Dendritic cell treated with granulocyte-macrophage colony-stimulating factor and Interleukin-4, amounts not matched to agents 40 ng/mL and 50 ng/mL, for 4 days (primary cell): ENCODE measurements around the gene COL26A1.
"Not testable (repeated sequence)": the region's sequence is repeated elsewhere in the genome, so short reads cannot be mapped to it uniquely, and the experiment has no call there.

Source experiments
- H3K27ac Mint-ChIP-seq: one replicate; pipeline ENCODE4 v1.8.0; 2022; ENCODE audit warnings: mild to moderate bottlenecking, mixed read lengths
- H3K27me3 Mint-ChIP-seq: one replicate; pipeline ENCODE4 v1.8.0; 2022; ENCODE audit warnings: mild to moderate bottlenecking, mixed read lengths
- H3K36me3 Mint-ChIP-seq: one replicate; pipeline ENCODE4 v1.8.0; 2022; ENCODE audit warnings: low read depth, mixed read lengths
- H3K4me1 Mint-ChIP-seq: one replicate; pipeline ENCODE4 v1.8.0; 2022; ENCODE audit warnings: low read depth, mixed read lengths
- H3K4me3 Mint-ChIP-seq: one replicate; pipeline ENCODE4 v1.8.0; 2022; ENCODE audit warnings: mild to moderate bottlenecking, moderate library complexity, mixed read lengths
- H3K9me3 Mint-ChIP-seq: one replicate; pipeline ENCODE4 v1.8.0; 2022; ENCODE audit warnings: mixed read lengths
- intact Hi-C: fragments of 100-400 bp; cut with micrococcal nuclease; formaldehyde crosslinking; loops from one replicate; pipeline ENCODE4 v1.15.0; 2022

The COL26A1 gene

DNA sequence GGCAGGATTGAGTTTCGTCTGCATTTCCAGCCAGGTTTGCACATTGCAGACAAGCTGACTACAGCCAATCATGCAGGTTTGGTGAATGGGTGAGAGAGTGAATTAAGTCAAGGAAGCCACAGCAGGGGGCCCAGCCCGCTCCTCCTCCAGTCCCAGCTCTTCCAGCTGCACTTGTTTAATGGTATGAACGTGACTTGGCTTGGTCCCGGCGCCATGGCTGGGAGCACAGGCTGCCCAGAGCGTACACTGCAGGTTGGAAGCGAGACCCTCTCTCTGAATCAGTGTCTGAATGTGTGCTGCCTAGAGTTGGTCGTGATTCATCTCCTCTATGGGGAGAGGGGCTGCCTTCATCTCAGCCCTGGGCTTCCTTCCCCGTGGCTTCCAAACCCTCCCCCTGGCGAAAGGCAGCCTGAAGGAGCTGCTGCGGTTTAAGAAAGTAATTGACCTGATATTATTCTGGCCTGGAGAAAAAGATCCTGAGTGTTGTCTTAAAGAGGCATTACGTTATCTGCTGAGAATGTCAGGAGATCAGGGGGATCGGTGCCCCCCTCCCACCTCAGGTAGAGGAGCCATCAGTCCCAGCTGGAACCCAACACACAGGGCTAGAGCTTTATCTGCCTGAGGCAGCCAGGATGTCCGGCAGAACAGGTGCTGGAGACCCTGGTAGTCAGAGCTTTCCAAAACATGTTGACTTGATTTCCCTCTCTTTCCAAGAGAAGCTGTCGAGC lies 132.1 kb downstream of the COL26A1 start:
- H3K36me3 Mint-ChIP-seq: no peaks in the 10 kb centered on the region
- H3K27me3 Mint-ChIP-seq: no peaks in the 10 kb centered on the region
- intact Hi-C loops: no loop called here
- H3K27ac Mint-ChIP-seq: no peak overlapping the region
- H3K9me3 Mint-ChIP-seq: no peaks in the 10 kb centered on the region
- no peak overlapping the region for H3K4me3 Mint-ChIP-seq
- no peaks in the 10 kb centered on the region for H3K4me1 Mint-ChIP-seq

DNA sequence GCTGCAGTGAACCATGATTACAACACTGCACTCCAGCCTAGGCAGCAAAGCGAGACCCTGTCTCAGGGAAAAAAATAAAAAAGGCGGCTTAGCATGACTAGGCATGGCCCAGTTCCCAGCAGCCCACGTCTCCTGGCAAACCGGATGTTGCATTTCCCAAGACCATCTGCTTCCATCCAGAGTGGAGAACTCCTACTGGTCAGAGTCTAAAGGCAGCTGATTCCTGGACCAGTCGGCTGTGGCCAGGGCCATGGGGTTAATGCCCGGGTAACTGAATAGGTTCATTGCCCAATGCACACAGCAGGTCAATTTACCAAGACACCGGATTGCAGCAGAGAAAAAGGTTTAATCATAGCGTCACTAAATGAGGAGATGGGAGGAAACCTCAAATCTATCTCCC lies 133.3 kb downstream of the COL26A1 start:
- H3K27me3 Mint-ChIP-seq: no peaks in the 10 kb centered on the region
- no peak overlapping the region for H3K27ac Mint-ChIP-seq
- H3K4me3 Mint-ChIP-seq: no peak overlapping the region
- intact Hi-C loops: no loop called here
- no peaks in the 10 kb centered on the region for H3K36me3 Mint-ChIP-seq
- H3K4me1 Mint-ChIP-seq: no peaks in the 10 kb centered on the region
- H3K9me3 Mint-ChIP-seq: no peaks in the 10 kb centered on the region

DNA sequence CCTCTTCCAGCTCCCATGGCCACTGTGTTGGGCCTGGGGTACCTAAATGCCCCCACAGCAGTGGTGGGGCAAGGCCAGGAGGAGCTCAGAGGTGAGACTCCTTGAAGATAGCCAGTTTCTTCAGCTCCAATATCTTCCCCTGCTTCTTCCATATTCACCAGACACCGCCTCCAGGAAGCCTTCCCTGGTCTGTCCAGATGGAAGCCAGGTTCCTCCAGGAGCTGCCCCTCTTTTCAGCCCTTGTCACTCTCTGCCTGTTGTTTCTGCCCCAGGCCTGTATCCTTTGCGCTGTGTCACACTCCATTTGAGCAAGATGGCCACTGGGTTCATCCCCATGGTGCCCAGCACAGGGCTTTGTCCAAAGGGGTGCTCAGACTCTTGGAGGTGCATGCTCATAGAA lies 138.7 kb downstream of the COL26A1 start:
- no peak overlapping the region for H3K4me3 Mint-ChIP-seq
- H3K4me1 Mint-ChIP-seq: peaks cover 13% of the 10 kb centered on the region
- no peak overlapping the region for H3K27ac Mint-ChIP-seq
- intact Hi-C loops: no loop called here
- H3K9me3 Mint-ChIP-seq: no peaks in the 10 kb centered on the region
- H3K36me3 Mint-ChIP-seq: no peaks in the 10 kb centered on the region
- H3K27me3 Mint-ChIP-seq: no peaks in the 10 kb centered on the region

GRCh38 chr7:101502466-101503098 lies 139.9 kb downstream of the COL26A1 start:
- Mint-ChIP-seq H3K9me3 (no peaks in the 10 kb centered on the region), H3K27me3 (peaks cover 10% of the 10 kb centered on the region), H3K36me3 (no peaks in the 10 kb centered on the region), H3K27ac (no peak overlapping the region), H3K4me3 (no peak overlapping the region), H3K4me1 (peaks cover 13% of the 10 kb centered on the region)
- intact Hi-C loops: no loop called here

DNA sequence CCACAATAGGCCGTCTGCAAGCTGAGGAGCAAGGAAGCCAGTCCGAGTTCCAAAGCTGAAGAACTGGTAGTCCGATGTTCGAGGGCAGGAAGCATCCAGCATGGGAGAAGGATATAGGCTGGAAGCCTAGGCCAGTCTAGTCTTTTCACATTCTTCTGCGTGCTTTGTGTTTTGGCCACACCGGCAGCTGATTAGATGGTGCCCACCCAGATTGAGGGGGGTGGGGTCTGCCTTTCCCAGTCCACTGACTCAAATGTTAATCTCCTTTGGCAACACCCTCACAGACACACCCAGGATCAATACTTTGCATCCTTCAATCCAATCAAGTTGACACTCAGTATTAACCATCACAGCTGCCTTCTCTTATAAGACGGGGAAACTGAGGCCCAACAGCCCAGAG lies 142.8 kb downstream of the COL26A1 start:
- H3K27me3 Mint-ChIP-seq: peaks cover 19% of the 10 kb centered on the region
- H3K27ac Mint-ChIP-seq, H3K36me3 Mint-ChIP-seq, H3K4me3 Mint-ChIP-seq, H3K9me3 Mint-ChIP-seq, intact Hi-C loops: not testable (repeated sequence)
- peaks cover 13% of the 10 kb centered on the region for H3K4me1 Mint-ChIP-seq

DNA sequence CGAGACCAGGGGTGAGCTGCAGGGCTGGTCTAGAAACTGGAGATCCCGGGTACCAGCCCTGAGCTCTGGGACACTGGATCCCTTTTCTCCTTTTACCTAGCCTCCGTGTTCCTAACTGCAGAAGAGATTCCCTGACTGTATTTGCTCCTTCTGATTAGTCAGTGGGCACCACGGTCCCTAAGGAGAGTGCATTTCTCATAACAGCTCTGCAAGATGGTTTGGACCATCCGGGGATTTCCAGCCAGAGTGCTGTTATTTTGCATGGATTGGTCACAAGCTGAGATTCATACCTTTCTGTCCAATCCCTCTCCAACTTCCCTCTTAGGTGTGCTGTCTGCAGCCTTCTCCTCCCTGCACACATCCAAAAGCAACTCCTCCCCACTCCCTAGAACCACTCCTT lies 143.9 kb downstream of the COL26A1 start:
- no peaks in the 10 kb centered on the region for H3K9me3 Mint-ChIP-seq
- intact Hi-C loops: no loop called here

DNA sequence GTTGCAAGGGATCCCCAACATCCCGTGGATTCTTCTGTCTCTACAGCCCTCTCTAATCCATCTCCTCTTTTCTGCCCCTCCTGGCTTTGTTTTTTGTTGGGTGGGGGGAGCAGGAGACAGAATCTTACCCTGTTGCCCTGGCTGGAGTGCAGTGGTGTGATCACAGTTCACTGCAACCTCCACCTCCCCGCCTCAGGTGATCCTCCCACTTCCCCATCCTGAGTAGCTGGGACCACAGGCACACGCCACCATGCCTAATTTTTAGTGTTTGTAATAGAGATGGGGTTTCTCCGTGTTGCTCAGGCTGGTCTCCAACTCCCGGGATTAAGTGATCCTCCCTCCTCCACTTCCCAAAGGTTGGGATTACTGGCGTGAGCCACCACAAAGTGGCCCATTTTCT lies 144.7 kb downstream of the COL26A1 start:
- H3K27me3 Mint-ChIP-seq: peaks cover 21% of the 10 kb centered on the region
- no peak overlapping the region for H3K4me3 Mint-ChIP-seq
- no peaks in the 10 kb centered on the region for H3K36me3 Mint-ChIP-seq
- no peak overlapping the region for H3K27ac Mint-ChIP-seq
- intact Hi-C loops: no loop called here
- peaks cover 13% of the 10 kb centered on the region for H3K4me1 Mint-ChIP-seq
- no peaks in the 10 kb centered on the region for H3K9me3 Mint-ChIP-seq

More for the DNA sequence above, 143.9 kb downstream of the COL26A1 start:
- Mint-ChIP-seq H3K4me3 (no peak overlapping the region), H3K4me1 (peaks cover 13% of the 10 kb centered on the region), H3K36me3 (no peaks in the 10 kb centered on the region), H3K27ac (no peak overlapping the region), H3K27me3 (peaks cover 19% of the 10 kb centered on the region)

DNA sequence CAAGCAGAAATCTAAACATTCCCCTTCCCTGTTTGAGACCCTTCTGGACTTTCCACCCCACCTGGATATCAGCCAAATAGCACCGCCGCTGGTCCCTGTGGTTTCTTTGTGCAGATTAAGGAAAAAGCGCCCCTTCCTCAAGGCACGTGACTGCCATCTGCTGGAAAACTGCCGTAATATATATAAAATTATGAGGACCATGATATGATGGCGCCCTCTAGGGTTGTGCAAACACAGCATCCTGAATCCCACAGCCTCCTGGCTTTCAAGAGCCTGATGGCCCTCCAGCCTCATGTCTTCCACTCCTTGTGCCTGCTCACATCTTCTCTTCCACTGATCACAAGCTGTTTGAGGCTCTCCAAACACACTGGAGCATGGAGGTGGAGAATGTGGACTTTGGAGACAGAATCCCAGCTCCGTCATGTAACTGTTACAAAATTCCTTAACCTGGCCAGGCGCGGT lies 145.1 kb downstream of the COL26A1 start:
- intact Hi-C loops: no loop called here
- Mint-ChIP-seq H3K4me3 (no peak overlapping the region), H3K36me3 (no peaks in the 10 kb centered on the region), H3K27me3 (peaks cover 21% of the 10 kb centered on the region), H3K4me1 (peaks cover 13% of the 10 kb centered on the region), H3K9me3 (no peaks in the 10 kb centered on the region), H3K27ac (no peak overlapping the region)

- Mint-ChIP-seq H3K9me3 (no peaks in the 10 kb centered on the region), H3K36me3 (no peaks in the 10 kb centered on the region), H3K4me3 (no peak overlapping the region), H3K27ac (no peak overlapping the region), H3K4me1 (no peaks in the 10 kb centered on the region), H3K27me3 (peaks cover 21% of the 10 kb centered on the region)
- intact Hi-C loops: no loop called here
Observed at GRCh38 chr7:101510297-101510696, 147.6 kb downstream of the COL26A1 start.

GRCh38 chr7:101511965-101512364 lies 149.3 kb downstream of the COL26A1 start:
- no peaks in the 10 kb centered on the region for H3K4me1 Mint-ChIP-seq
- intact Hi-C loops: no loop called here
- no peak overlapping the region for H3K27ac Mint-ChIP-seq
- H3K36me3 Mint-ChIP-seq: no peaks in the 10 kb centered on the region
- H3K27me3 Mint-ChIP-seq: peaks cover 18% of the 10 kb centered on the region
- H3K4me3 Mint-ChIP-seq: no peak overlapping the region
- H3K9me3 Mint-ChIP-seq: no peaks in the 10 kb centered on the region

GRCh38 chr7:101516851-101517250 lies 154.2 kb downstream of the COL26A1 start:
- H3K4me1 Mint-ChIP-seq: no peaks in the 10 kb centered on the region
- intact Hi-C loops: no loop called here
- peaks cover 12% of the 10 kb centered on the region for H3K9me3 Mint-ChIP-seq
- no peak overlapping the region for H3K27ac Mint-ChIP-seq
- H3K4me3 Mint-ChIP-seq: no peak overlapping the region
- H3K36me3 Mint-ChIP-seq: no peaks in the 10 kb centered on the region
- peaks cover 4% of the 10 kb centered on the region for H3K27me3 Mint-ChIP-seq

- no peak overlapping the region for H3K27ac Mint-ChIP-seq
- peaks cover 12% of the 10 kb centered on the region for H3K9me3 Mint-ChIP-seq
- H3K27me3 Mint-ChIP-seq: peaks cover 2% of the 10 kb centered on the region
- intact Hi-C loops: no loop called here
- H3K4me1 Mint-ChIP-seq: no peaks in the 10 kb centered on the region
- no peaks in the 10 kb centered on the region for H3K36me3 Mint-ChIP-seq
- H3K4me3 Mint-ChIP-seq: no peak overlapping the region
Observed at GRCh38 chr7:101517304-101517703, 154.6 kb downstream of the COL26A1 start.

DNA sequence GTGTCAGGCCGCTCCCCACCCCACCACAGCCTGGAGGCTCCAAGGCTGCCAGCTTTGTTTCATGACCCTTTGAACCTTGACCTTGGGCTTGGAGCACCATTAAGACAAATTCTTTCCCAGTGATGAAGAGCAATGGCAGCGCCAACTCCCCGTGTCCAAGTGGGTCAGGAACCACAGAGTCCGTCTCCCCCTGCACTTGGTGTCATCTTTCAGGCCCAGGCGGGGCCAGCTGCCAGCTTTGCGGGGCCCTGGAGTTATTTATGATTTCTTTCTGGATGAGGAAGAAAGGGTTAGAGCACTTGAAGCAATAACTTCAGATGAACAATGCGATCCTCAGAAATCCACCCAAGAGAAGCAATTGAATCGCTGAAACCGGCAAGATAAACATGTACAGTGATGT lies 155.7 kb downstream of the COL26A1 start:
- Mint-ChIP-seq H3K27me3 (peaks cover 7% of the 10 kb centered on the region), H3K9me3 (peaks cover 12% of the 10 kb centered on the region), H3K4me3 (no peak overlapping the region), H3K4me1 (no peaks in the 10 kb centered on the region), H3K27ac (no peak overlapping the region), H3K36me3 (no peaks in the 10 kb centered on the region)
- intact Hi-C loops: no loop called here

- Mint-ChIP-seq H3K27me3 (peaks cover 9% of the 10 kb centered on the region), H3K36me3 (no peaks in the 10 kb centered on the region), H3K4me3 (no peak overlapping the region), H3K4me1 (no peaks in the 10 kb centered on the region), H3K9me3 (peaks cover 12% of the 10 kb centered on the region), H3K27ac (no peak overlapping the region)
- intact Hi-C loops: no loop called here
Observed at GRCh38 chr7:101519324-101520023, 156.8 kb downstream of the COL26A1 start.
